ENCODE data around the gene SYT1. TPM values are rescaled to one million over a fixed set of nuclear protein-coding genes. Genes with fewer than 3 reads are reported as not detected.
A peak's percentile ranks its signal among the peaks of the same experiment; 100 is the strongest.
"Not testable (repeated sequence)": the region's sequence is repeated elsewhere in the genome, so short reads cannot be mapped to it uniquely, and the experiment has no call there.

SYT1 gene
- total and polyA plus RNA-seq, 2 of the 8 experiments (the other 6 are each of a cell fraction or from before 2014, with no cell fraction given) = 11.0 to 34.6 TPM

DNA sequence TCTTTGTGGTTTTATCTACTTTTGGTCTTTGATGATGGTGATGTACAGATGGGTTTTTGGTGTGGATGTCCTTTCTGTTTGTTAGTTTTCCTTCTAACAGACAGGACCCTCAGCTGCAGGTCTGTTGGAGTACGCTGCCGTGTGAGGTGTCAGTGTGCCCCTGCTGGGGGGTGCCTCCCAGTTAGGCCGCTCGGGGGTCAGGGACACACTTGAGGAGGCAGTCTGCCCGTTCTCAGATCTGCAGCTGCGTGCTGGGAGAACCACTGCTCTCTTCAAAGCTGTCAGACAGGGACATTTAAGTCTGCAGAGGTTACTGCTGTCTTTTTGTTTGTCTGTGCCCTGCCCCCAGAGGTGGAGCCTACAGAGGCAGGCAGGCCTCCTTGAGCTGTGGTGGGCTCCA, 180.2 kb downstream of the SYT1 start:
- H2AFZ ChIP-seq (ENCODE audit: low read length); H4K8ac ChIP-seq (ENCODE audit: extremely low read depth, insufficient read depth, low read length); H2BK12ac ChIP-seq (ENCODE audit: low read depth, low read length); H3K23ac ChIP-seq (ENCODE audit: insufficient read length); H3K9me3 ChIP-seq (ENCODE audit: insufficient read depth in 2 of 2, low read depth in 1 of 2, low read length in 1 of 2); CTCF ChIA-PET (ENCODE audit: partially characterized antibody); H2BK20ac ChIP-seq (ENCODE audit: low read length); H3K27ac ChIP-seq (ENCODE audit: low read depth, low read length); H4K5ac ChIP-seq (ENCODE audit: insufficient read length, low read depth, low read length); H3K4me1 ChIP-seq (replicated peaks in 1 of 4; ENCODE audit: control insufficient read depth in 3 of 4, insufficient read depth in 4 of 4, low read length in 3 of 4); H2BK5ac ChIP-seq (ENCODE audit: low read depth, low read length); H2AK5ac ChIP-seq (ENCODE audit: low read depth, low read length); H3K27me3 ChIP-seq (replicated peaks in 1 of 4; ENCODE audit: control insufficient read depth in 3 of 4, extremely low read depth in 1 of 4, insufficient read depth in 3 of 4, low read length in 3 of 4); H3K4ac ChIP-seq (replicated peaks; ENCODE audit: insufficient read length, low read depth, low read length); H4K91ac ChIP-seq (replicated peaks; ENCODE audit: insufficient read length, low read length); H3K23me2 ChIP-seq (ENCODE audit: low read depth, low read length); H3K56ac ChIP-seq (replicated peaks; ENCODE audit: insufficient read length, low read depth, low read length); H2BK15ac ChIP-seq (ENCODE audit: low read length); H2BK120ac ChIP-seq (replicated peaks; ENCODE audit: low read depth, low read length); H3K18ac ChIP-seq (ENCODE audit: extremely low read depth, low read length); H3K36me3 ChIP-seq (ENCODE audit: control insufficient read depth in 2 of 4, insufficient read depth in 4 of 4, low read length in 3 of 4); FAIRE-seq; H3K79me2 ChIP-seq (ENCODE audit: control insufficient read depth in 1 of 2, insufficient read depth in 2 of 2, low read length in 2 of 2); H3K14ac ChIP-seq (ENCODE audit: insufficient read length); H3K79me1 ChIP-seq (ENCODE audit: low read depth, low read length); H3K4me2 ChIP-seq (ENCODE audit: insufficient read depth in 1 of 2, low read depth in 2 of 2, low read length in 2 of 2); H4K20me1 ChIP-seq (replicated peaks in 1 of 2; ENCODE audit: control insufficient read depth in 1 of 2, insufficient read depth in 2 of 2, low read length in 2 of 2); H3K9ac ChIP-seq (replicated peaks in 1 of 4; ENCODE audit: extremely low read depth in 1 of 4, low read depth in 3 of 4, low read length in 3 of 4): not testable (repeated sequence)
- POLR2A ChIA-PET (ENCODE audit: partially characterized antibody) = interaction anchor here (0.9 to 1.6 kb wide), 4 partner anchors 9 to 181 kb away, joined by 3 to 5 read pairs (median 4); no protein-coding TSS in a partner anchor
- peak in 1 of 2 experiments; percentile 55 for DNase-seq (ENCODE audit: low read depth in 1 of 2, low spot score in 2 of 2)
- peak overlapping the region in 1 of 4 experiments; percentile 49; a peak in 1 of 8 replicates for H3K4me3 ChIP-seq (ENCODE audit: extremely low read depth in 1 of 4, insufficient read depth in 2 of 4, low read depth in 3 of 4, low read length in 4 of 4)
- WGBS, 2 experiments (ENCODE audit: extremely low coverage in 1 of 2, insufficient coverage in 1 of 2, insufficient read length in 1 of 2, insufficient replicate concordance in 2 of 2, low coverage in 1 of 2, low lambda C conversion rate in 2 of 2, missing lambda C conversion rate in 1 of 2) = 52% methylated on average over 6 of the region's 6 CpGs; no CpG with 5 or more reads in 1 of the 2 experiments

All from H1 (cell line).